Esophagus muscularis mucosa (tissue), 4 donors: ENCODE results near the gene JMJD4.
"Not testable (repeated sequence)": the region's sequence is repeated elsewhere in the genome, so short reads cannot be mapped to it uniquely, and the experiment has no call there.

Experiments used
- CTCF ChIP-seq, 3 experiments: fragments of 200-600 bp in 2 of 3; fragments of 450-650 bp in 1 of 3; sonication (generic) in 2 of 3; IDR thresholded peaks; one replicate each; pipeline ENCODE4 v1.5.1; 2017 to 2019; ENCODE audit warnings: antibody characterized with exemption in 3 of 3, mild to moderate bottlenecking in 2 of 3, moderate library complexity in 1 of 3
- EP300 ChIP-seq: sonication (generic); formaldehyde crosslinking; IDR thresholded peaks from one replicate; pipeline ENCODE4 v1.6.1; 2017; ENCODE audit warnings: antibody characterized with exemption
- POLR2AphosphoS5 ChIP-seq, 2 donors: sonication (generic); formaldehyde crosslinking; IDR thresholded peaks; one replicate each; pipeline ENCODE4 v1.6.1; 2017; ENCODE audit warnings: antibody characterized with exemption in 2 of 2

- not testable (repeated sequence) for TF ChIP-seq POLR2AphosphoS5 (IDR thresholded peaks at IDR 0.05); CTCF (IDR thresholded peaks at IDR 0.05); EP300
These were observed 33.5 kb downstream of the JMJD4 start for GRCh38 chr1:227701631-227702030.
